Measurements from ENCODE around the gene KRTAP20-3.

KRTAP20-3 gene

GRCh38 chr21:30642564-30642963 is at the start of gene KRTAP20-3:
Gene KRTAP20-3, plus strand, starts transcription at chr21:30642864.
- no peak within 1 kb of the TSS for H3K27ac ChIP-seq
- no peak for DNase-seq (ENCODE audit: low read depth, low spot score)

GRCh38 chr21:30598802-30599201 is 43.9 kb upstream of the KRTAP20-3 start, which contains the start of gene KRTAP6-2:
Gene KRTAP6-2, minus strand, starts transcription at chr21:30598902. Its CDS starts 28 bp downstream, at chr21:30598874.
- no peak within 1 kb of the TSS for H3K27ac ChIP-seq
- DNase-seq (ENCODE audit: low read depth, low spot score), result no peak

GRCh38 chr21:30600787-30601186 is 41.9 kb upstream of the KRTAP20-3 start, which contains the start of gene KRTAP22-1:
Gene KRTAP22-1, plus strand, starts transcription at chr21:30601087.
- no peak for DNase-seq (ENCODE audit: low read depth, low spot score)
- H3K27ac ChIP-seq, result no peak within 1 kb of the TSS

GRCh38 chr21:30605968-30606367 is 36.7 kb upstream of the KRTAP20-3 start:
- H3K27ac ChIP-seq, result no peak overlapping the region
- DNase-seq (ENCODE audit: low read depth, low spot score), result no peak

- no peak overlapping the region for H3K27ac ChIP-seq
- no peak for DNase-seq (ENCODE audit: low read depth, low spot score)
Observed at GRCh38 chr21:30612132-30612531, 30.5 kb upstream of the KRTAP20-3 start.

- DNase-seq (ENCODE audit: low read depth, low spot score), result no peak
- no peak within 1 kb of the TSS for H3K27ac ChIP-seq
Observed at GRCh38 chr21:30613836-30614235, 28.8 kb upstream of the KRTAP20-3 start, which contains the start of gene KRTAP6-1. Gene KRTAP6-1, minus strand, starts transcription at chr21:30613930. Its CDS starts 26 bp downstream, at chr21:30613904.

GRCh38 chr21:30615199-30615598 is 27.5 kb upstream of the KRTAP20-3 start:
- H3K27ac ChIP-seq, result no peak overlapping the region
- DNase-seq (ENCODE audit: low read depth, low spot score), result no peak

GRCh38 chr21:30616125-30616524 is 26.5 kb upstream of the KRTAP20-3 start, which contains the start of gene KRTAP20-1:
Gene KRTAP20-1, plus strand, starts transcription at chr21:30616425. Its CDS starts 30 bp downstream, at chr21:30616455.
- DNase-seq (ENCODE audit: low read depth, low spot score), result no peak
- no peak within 1 kb of the TSS for H3K27ac ChIP-seq

- no peak for DNase-seq (ENCODE audit: low read depth, low spot score)
- no peak overlapping the region for H3K27ac ChIP-seq
Observed at GRCh38 chr21:30620080-30620479, 22.6 kb upstream of the KRTAP20-3 start.

- DNase-seq (ENCODE audit: low read depth, low spot score), result no peak
- H3K27ac ChIP-seq, result no peak within 1 kb of the TSS
Observed at GRCh38 chr21:30620522-30620921, 22.1 kb upstream of the KRTAP20-3 start, which contains the start of gene KRTAP20-4. Gene KRTAP20-4, plus strand, starts transcription at chr21:30620627.

- no peak for DNase-seq (ENCODE audit: low read depth, low spot score)
- no peak overlapping the region for H3K27ac ChIP-seq
Observed at GRCh38 chr21:30623362-30623761, 19.3 kb upstream of the KRTAP20-3 start.

GRCh38 chr21:30625449-30626165 is 17.1 kb upstream of the KRTAP20-3 start:
- H3K27ac ChIP-seq, result no peak overlapping the region
- no peak for DNase-seq (ENCODE audit: low read depth, low spot score)

GRCh38 chr21:30628109-30628508 is 14.6 kb upstream of the KRTAP20-3 start:
- no peak overlapping the region for H3K27ac ChIP-seq
- no peak for DNase-seq (ENCODE audit: low read depth, low spot score)

- no peak overlapping the region for H3K27ac ChIP-seq
- DNase-seq (ENCODE audit: low read depth, low spot score), result no peak
Observed at GRCh38 chr21:30629200-30629599, 13.5 kb upstream of the KRTAP20-3 start.

GRCh38 chr21:30634906-30635305 is 7.8 kb upstream of the KRTAP20-3 start, which contains the start of gene KRTAP20-2:
Gene KRTAP20-2, plus strand, starts transcription at chr21:30635206. Its CDS starts 58 bp downstream, at chr21:30635264.
- H3K27ac ChIP-seq, result no peak within 1 kb of the TSS
- no peak for DNase-seq (ENCODE audit: low read depth, low spot score)

GRCh38 chr21:30638686-30639085 is 4.0 kb upstream of the KRTAP20-3 start:
- no peak for DNase-seq (ENCODE audit: low read depth, low spot score)
- no peak overlapping the region for H3K27ac ChIP-seq

GRCh38 chr21:30646904-30647414 is 4.3 kb downstream of the KRTAP20-3 start:
- DNase-seq (ENCODE audit: low read depth, low spot score), result no peak
- no peak overlapping the region for H3K27ac ChIP-seq

GRCh38 chr21:30652891-30653290 is 10.2 kb downstream of the KRTAP20-3 start:
- no peak overlapping the region for H3K27ac ChIP-seq
- DNase-seq (ENCODE audit: low read depth, low spot score), result no peak

GRCh38 chr21:30668776-30669175 is 26.1 kb downstream of the KRTAP20-3 start:
- DNase-seq (ENCODE audit: low read depth, low spot score), result no peak
- no peak overlapping the region for H3K27ac ChIP-seq

GRCh38 chr21:30672985-30673650 is 30.5 kb downstream of the KRTAP20-3 start:
- DNase-seq (ENCODE audit: low read depth, low spot score), result no peak
- H3K27ac ChIP-seq, result no peak overlapping the region

GRCh38 chr21:30674312-30674711 is 31.6 kb downstream of the KRTAP20-3 start:
- no peak for DNase-seq (ENCODE audit: low read depth, low spot score)
- H3K27ac ChIP-seq, result no peak overlapping the region
